ENCODE data around the gene PRRC2B.
"Not testable (repeated sequence)": the region's sequence is repeated elsewhere in the genome, so short reads cannot be mapped to it uniquely, and the experiment has no call there.

The PRRC2B gene

DNA sequence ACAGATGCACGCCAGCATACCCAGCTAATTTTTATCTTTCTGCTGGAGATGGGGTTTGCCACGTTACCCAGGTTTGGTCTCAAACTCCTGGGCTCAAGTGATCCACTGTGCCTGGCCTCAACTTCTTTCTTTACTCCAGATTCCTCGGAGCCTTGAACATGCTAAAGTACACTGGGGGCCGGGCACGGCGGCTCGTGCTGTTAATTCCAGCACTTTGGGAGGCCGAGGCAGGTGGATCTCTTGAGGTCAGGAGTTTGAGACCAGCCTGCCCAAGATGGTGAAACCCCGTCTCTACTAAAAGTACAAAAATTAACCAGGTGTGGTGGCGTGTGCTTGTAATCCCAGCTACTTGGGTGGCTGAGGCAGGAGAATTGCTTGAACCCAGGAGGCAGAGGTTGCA lies 61.8 kb downstream of the PRRC2B start:
- not testable (repeated sequence) for H3K4me3 ChIP-seq, H3K27ac ChIP-seq

DNA sequence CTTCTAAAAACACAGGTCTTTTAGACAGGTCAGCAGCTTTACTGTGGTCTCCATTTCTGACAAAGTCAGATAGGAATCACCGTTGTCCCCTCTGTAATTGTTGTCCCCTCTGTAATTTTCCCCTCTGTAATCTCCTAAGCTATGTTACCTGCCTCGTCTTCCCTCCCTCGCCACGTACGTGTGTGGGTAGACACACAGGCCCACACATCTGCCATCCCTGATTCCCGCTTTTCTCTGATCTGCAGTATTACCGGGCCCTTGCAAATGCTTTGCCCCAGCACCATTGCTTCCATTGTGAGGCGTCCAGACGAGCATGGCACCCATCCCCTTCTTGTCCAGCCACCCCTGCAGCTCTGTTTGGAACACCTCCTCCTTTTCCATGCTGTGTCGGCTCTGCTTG lies 63.9 kb downstream of the PRRC2B start:
- H3K27ac ChIP-seq: no peak overlapping the region
- H3K4me3 ChIP-seq: no peak overlapping the region

DNA sequence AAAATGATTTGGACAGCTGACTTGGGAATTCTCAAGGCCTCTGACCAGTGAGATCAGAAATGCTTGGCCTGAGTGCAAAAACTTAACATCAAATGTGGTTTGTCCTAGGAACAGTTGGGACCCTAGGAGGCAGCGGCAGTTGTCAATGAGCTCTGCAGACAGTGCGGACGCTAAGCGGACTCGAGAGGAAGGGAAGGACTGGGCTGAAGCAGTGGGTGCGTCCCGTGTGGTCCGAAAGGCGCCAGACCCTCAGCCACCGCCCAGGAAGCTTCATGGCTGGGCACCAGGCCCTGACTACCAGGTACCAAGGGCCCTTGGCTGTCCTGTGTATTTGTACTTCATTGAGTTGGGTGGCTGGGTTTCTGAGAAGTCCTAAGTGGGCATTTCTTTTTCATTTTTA lies 65.2 kb downstream of the PRRC2B start:
- no peak overlapping the region for H3K4me3 ChIP-seq
- no peak overlapping the region for H3K27ac ChIP-seq

DNA sequence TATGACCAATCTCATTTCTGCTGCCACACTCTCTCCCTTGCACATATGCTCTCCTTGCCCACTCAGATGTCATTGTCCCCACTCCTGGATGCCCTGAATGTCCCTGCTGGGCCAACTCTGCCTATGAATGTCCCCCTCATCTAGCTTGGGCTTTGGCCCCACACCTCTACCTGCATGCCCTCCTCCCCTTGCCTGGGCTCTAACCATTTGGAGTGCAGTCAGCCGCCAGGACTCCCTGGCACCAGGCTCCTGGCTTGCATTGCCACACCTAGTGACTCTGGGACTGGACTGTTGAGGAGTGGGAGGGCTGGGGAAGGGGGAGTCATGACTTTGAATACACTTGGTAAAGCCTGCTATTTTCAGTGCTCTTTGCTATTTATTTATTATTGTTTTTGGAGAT lies 67.3 kb downstream of the PRRC2B start:
- Histone ChIP-seq H3K4me3 (no peak overlapping the region), H3K27ac (no peak overlapping the region)

DNA sequence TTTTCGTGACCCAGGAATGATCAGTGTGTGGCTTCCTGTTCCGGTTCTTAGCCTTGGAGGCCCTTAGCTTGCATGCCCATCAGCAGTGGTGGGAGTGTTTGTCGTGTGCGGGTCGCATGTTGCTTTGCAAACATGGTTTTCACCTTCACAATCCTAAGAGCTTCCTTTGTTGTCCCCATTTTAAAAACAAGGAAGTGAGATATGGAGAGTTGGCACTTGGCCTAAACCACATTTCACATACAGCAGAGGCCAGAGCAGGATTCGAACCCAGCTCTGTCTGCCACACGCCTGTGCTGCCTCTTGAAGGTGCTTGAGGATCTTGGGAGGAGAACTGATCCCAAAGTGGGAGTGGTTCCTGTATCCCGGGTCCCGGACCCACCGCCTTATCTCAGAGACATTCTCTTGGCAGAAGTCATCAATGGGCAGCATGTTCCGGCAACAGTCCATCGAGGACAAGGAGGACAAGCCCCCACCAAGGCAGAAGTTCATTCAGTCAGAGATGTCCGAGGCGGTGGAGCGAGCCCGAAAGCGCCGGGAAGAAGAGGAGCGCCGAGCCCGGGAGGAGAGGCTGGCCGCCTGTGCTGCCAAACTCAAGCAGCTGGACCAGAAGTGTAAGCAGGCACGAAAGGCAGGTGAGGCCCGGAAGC lies 70.6 kb downstream of the PRRC2B start:
- no peak overlapping the region for H3K4me3 ChIP-seq
- H3K27ac ChIP-seq: no peak overlapping the region

DNA sequence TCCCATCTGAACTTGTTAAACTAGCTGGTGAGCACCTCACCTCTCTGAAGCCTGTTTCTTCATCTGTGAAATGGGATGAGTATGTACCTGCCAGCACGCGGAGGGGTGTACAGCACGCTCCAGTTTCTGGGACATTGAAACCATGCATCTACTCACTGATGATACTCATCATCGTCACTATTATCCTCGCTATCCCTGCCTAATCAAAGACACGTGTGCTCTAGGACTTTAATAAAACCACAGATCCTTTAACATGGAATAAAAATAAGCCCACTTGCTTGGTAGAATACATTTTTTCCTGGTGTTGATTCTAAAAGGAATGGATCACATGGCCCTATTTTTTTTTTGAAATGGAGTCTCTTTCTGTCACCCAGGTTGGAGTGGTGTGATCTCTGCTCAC lies 71.5 kb downstream of the PRRC2B start:
- Histone ChIP-seq H3K4me3 (no peak overlapping the region), H3K27ac (no peak overlapping the region)

DNA sequence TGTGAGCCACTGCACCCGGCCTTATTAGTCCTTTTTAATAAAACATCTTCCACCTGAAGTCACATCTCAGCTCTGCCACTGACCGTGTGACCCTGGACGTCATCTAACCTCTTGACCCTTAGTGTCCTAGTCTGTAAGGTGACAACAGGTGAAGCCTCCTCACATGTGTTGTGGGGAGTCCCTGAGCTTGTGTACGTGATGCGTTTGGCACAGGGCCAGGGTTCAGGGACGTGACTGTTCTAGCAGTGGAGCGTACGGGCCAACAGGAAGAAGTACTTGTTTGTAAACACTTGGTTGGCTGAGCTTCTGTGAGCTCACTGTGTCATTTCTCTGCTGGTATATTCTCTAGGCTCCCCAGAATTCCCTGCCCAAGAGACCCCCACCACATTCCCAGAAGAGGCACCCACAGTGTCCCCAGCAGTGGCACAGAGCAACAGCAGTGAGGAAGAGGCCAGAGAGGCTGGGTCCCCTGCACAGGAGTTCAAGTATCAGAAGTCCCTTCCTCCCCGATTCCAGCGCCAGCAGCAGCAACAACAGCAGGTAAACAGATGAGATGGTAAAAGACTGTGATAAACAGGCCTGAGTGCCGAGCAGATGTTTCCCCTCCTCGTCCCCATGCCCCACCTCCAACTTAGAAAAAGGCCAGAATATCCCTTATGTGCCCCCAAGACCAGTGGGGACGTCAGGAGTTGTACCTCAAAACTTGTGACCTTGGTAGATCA lies 73.5 kb downstream of the PRRC2B start:
- no peak overlapping the region for H3K27ac ChIP-seq
- H3K4me3 ChIP-seq: no peak overlapping the region

DNA sequence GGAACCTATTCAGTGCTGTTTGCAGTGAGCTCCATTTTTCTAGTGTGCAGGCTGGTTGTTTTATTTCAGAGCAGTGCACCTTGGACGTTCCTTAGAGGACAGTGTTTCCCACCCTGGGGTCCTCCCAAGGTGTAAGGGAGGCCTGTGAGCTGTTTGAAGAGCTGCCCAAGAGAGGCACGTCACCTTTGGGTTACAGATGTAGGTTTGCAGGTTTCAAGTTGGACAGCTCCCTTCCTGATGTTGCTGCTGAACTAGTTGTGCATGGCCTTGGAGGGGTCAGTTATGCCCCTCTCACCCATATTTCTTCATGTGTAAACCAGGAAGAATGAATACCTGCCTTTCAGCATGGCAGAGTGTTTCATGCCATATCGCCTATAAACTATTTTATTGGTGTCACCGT lies 74.1 kb downstream of the PRRC2B start:
- Histone ChIP-seq H3K4me3 (no peak overlapping the region), H3K27ac (no peak overlapping the region)

DNA sequence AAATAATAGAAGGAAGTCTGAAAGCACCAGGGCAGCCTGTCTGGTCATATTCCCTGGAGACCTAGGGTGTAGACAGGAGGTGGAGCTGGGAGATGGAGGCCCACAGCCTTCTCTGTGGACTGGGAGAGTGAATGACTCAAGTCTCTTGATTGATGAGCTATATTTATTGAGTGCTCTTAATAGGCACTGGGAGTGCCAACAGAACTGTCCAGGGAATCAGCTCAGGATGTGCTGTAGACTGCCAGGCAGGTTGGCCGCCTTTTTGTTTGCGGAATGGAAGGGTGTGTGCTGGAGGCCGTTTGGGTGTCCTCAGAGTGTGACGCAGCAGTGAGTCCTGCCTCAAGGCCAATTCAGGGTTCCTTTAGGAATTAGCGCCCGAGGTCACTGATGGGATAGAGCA lies 75.5 kb downstream of the PRRC2B start:
- H3K27ac ChIP-seq: no peak overlapping the region
- no peak overlapping the region for H3K4me3 ChIP-seq

DNA sequence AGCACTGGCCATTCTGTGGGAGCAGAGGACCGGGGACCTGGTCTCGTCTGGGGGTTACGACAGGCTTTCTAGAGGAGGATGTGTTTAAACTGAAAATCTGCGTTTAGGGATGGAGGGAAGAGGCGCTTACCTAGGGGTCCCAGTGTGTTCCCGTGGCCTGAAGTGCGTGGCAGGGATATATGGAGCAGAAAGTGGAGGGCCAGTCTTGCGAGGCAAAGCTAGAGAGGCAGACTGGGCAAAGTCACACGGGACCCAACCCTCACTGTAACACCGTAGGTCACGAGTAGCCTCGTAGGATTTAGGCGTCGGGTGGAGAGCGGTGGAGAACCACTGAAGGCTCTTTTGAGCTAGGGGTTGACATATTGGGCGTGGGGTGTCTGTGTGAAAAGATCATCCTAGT lies 76.1 kb downstream of the PRRC2B start:
- Histone ChIP-seq H3K27ac (no peak overlapping the region), H3K4me3 (no peak overlapping the region)

DNA sequence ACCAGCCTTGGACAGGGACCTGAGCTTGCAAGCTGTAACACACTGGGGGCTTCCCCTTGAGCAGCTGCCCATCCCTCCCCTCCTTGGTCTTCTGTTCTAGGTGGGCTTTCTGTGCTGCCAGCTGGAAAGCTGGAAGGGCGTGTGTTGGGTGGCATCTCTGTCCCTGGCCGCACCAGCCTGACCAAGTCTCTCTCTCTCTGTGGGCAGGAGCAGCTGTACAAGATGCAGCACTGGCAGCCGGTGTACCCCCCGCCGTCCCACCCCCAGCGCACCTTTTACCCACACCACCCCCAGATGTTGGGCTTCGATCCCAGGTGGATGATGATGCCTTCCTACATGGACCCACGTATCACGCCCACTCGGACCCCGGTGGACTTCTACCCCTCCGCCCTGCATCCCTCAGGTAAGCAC lies 76.7 kb downstream of the PRRC2B start:
- Histone ChIP-seq H3K4me3 (no peak overlapping the region), H3K27ac (no peak overlapping the region)

DNA sequence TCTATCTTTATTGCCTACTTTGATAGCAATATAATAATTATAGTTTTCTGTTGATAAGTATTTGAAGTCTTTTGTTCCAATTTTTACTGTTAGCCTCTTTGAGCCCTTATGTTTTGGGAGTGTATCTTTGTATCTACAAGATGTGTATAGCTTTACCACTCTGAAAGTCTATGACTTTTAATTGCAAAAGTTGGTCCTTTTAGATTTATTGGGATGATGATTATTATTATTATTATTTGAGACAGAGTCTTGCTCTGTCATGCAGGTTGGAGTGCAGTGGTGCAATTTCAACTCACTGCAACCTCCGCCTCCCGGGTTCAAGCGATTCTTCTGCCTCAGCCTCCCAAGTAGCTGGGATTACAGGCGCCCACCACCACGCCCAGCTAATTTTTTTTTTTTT lies 78.2 kb downstream of the PRRC2B start:
- not testable (repeated sequence) for H3K4me3 ChIP-seq, H3K27ac ChIP-seq

DNA sequence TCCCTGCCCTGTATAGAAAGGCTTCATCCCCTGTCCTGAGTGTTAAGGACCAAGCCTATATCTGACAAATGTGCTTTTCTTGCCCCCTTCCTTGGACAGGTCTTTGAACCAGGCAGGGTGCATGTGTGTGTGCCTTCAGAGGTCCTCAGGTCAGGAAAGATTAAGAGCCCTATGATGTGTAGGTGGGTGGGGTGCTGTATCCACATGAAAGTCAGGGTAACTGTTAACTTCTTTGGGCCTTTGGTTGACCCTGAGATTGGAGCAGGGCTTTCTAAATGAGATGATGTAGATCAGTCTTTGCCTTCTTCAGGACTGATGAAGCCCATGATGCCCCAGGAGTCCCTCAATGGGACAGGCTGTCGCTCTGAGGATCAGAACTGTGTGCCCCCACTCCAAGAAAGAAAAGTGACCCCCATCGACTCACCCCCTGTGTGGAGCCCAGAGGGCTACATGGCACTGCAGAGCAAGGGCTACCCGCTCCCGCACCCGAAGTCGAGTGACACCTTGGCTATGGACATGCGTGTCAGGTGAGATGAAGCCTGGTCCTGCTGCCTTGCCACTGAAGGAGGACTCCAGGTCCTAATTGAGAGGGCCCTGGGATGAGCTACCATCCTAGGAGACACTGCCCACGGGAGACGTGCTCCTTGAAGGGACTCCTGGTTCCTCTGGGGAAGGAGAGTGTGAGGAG lies 79.5 kb downstream of the PRRC2B start:
- H3K27ac ChIP-seq: no peak overlapping the region
- no peak overlapping the region for H3K4me3 ChIP-seq

DNA sequence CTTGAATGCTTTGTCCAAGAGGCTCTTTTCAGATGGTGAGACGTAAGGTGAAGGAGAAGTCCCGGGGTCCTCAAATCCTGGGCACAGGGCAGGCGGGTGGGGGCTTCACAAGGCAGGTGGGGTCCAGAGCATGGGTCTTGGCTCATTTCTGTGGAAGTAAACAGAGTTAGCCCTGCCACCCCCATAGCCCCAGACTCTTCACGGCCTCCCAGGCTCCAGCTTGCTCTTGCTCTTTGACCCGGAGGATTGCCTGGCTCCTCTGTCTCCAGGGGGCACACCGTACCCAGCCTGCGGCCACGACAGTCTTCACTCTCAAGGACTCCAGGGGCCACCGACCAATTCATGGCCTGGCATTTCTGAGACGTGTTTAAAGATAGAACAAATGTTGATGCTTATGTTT lies 80.0 kb downstream of the PRRC2B start:
- no peak overlapping the region for H3K27ac ChIP-seq

DNA sequence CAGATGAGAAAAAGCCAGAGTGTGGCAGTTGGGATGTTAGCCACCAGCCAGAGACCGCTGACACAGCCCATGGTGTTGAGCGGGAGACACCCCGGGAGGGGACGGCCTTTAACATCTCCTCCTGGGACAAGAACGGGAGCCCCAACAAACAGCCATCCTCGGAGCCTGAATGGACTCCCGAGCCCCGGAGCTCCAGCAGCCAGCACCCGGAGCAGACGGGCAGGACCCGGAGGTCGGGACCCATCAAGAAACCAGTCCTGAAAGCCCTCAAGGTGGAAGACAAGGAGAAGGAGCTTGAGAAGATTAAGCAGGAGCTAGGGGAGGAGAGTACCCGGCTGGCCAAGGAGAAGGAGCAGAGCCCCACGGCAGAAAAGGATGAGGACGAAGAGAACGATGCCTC lies 80.8 kb downstream of the PRRC2B start:
- no peak overlapping the region for H3K4me3 ChIP-seq
- no peak overlapping the region for H3K27ac ChIP-seq

More for the DNA sequence above, 80.0 kb downstream of the PRRC2B start:
- H3K4me3 ChIP-seq: no peak overlapping the region

DNA sequence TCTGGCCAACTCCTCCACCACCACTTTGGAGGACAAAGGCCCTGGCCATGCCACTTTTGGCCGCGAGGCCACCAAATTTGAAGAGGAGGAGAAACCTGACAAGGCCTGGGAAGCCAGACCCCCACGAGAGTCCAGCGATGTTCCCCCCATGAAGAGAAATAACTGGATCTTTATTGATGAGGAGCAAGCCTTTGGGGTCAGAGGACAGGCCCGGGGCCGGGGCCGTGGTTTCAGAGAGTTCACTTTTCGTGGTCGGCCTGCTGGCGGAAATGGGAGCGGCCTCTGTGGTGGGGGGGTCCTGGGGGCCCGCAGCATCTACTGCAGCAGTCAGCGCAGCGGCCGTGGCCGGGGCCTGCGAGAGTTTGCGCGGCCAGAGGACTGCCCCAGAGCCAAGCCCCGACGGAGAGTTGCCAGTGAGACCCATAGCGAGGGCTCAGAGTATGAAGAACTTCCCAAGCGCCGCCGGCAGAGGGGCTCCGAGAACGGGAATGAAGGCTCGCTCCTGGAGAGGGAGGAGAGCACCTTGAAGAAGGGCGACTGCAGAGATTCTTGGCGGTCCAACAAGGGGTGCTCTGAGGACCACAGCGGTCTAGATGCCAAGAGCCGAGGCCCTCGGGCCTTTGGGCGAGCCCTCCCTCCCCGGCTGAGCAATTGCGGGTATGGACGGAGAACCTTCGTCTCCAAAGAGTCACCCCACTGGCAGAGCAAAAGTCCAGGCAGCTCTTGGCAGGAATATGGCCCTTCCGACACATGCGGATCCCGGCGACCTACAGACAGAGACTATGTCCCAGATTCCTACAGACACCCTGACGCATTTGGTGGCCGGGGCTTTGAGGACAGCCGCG lies 81.4 kb downstream of the PRRC2B start:
- H3K27ac ChIP-seq: no peak overlapping the region
- H3K4me3 ChIP-seq: no peak overlapping the region

DNA sequence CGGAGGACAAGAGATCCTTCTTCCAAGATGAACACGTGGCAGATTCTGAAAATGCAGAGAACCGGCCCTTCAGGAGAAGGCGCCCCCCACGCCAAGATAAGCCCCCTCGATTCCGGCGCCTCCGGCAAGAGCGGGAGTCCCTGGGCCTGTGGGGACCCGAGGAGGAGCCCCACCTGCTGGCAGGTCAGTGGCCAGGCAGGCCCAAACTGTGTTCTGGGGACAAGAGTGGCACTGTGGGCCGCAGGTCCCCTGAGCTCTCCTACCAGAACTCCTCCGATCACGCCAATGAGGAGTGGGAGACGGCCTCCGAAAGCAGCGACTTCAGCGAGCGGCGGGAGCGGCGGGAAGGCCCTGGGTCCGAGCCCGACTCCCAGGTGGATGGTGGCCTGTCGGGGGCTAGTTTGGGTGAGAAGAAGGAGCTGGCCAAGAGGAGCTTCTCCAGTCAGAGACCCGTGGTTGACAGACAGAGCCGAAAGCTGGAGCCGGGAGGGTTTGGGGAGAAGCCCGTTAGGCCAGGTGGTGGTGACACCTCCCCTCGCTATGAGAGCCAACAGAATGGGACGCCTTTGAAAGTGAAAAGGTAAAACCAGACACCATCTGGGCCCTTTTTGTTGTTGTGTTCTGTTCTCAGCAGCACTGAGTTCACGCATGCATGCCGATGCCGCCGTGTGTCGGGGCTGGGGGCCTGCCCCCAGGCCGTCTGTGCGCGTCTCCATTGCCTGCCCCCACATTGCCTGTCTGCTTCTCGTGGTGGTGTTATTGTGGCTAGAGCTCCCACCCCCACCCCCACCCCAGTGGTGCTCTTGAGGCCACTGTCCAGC lies 82.3 kb downstream of the PRRC2B start:
- Histone ChIP-seq H3K4me3 (no peak overlapping the region), H3K27ac (no peak overlapping the region)

DNA sequence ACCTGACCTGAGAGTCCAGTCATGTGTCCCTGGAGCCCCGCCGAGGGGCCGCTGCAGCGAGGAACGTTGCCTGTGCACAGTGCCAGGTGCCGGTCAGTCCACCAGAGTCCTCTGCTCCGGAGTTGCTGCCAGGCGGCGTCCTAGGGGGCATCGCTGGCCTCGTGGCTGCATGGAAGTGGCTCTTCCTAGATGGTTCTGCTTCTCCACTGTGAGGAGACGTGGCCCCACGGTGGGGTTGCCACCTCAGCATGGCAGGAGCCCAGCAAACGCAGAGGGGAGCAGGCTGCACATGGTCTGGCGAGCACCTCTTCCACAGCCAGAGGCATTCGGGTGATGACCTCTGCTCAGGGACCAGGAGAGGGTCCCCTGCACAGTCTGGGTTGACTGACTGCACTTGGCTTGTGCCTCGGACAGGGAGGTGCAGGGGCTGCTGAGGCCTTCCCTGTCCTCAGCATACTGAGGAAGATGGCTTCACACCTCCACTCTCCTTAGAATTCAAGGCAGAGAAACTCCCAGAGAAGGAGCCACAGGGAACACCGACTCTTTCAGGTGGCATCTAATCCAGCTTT lies 83.0 kb downstream of the PRRC2B start:
- Histone ChIP-seq H3K27ac (no peak overlapping the region), H3K4me3 (no peak overlapping the region)

DNA sequence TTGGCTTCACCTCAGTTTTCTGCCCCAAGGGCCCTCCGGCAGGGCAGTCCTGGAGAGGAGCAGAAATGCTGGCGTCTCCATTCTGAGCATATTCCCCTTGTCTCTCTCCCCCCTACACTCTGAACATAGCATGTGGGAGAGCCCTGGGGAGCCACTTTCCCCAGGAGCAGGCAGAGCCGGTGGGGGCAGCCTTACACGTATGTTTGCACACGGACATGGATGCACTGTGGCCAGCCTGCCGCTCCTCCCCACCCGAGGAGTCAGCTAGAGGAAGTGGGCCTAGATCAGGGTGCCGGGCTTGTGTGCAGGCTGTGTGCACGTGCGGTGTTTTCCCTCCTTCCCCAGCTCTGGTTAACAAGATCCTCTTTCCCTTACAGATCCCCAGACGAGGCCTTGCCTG lies 83.5 kb downstream of the PRRC2B start:
- H3K27ac ChIP-seq: no peak overlapping the region
- no peak overlapping the region for H3K4me3 ChIP-seq
